Measurements from ENCODE around the gene PPIG.
A peak's percentile ranks its signal among the peaks of the same experiment; 100 is the strongest.
"Not testable (repeated sequence)": the region's sequence is repeated elsewhere in the genome, so short reads cannot be mapped to it uniquely, and the experiment has no call there.

The PPIG gene

DNA sequence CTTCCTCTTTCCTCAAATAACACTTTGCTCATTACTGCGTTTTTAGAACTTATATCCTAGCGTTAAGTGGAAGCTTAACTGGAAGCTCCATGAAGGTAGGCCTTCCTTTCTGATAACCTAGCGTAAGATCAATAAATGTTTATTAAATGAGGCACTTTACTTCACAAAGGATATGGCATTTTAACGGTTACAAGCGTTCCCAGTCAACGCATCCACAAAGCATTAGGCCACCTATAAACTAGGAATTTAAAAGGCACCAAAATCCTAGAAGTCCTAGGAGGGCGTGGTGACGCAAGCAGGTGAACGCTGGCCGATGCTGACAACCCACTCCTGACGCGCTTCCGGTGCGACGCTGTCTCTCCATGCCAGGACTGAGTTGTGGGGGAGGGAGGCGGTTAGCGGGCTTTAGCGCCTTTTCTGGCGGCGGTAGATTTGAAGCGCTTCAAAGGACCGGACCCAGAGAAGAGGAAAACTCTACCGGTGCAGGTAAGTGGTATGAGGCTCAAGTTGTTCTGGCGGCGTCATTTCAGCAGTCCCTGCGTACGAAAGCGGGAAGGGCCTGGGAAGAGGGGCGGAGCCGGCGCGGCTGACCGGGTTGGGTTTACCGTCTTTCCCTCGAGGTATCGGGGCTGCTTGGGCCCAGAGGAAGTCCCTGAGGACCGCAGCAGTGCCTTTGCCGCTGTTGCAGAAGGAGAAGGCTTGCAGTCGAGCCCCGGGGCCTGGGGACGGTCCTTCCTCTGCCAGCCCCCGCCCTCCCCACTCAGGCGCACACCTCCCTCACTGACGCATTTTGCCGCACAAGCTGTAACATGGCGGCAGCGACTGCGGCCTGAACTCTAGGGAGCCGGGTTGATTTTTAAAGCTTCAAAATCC is at the start of gene PPIG:
PPIG (plus strand) TSS at position 347 of the 873 bp plus-strand sequence. CDS start 19,691 bp downstream, outside the sequence.
- DNase-seq = peak; percentile 94

DNA sequence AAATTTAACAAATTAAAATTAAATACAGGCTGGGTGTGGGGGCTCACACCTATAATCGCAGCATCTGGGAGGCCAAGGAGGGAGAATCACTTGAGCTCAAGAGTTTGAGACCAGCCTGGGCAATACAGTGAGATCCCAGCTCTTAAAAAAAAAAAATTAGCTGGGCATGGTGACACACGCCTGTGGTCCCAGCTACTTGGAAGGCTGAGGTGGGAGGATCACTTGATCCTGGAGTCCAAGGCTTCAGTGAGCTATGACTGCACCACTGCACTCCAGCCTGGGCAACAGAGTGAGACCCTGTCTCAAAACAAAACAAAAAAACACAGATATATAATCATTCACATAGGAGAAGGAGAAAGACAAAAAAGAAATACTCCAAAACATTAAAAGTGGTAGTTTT is 44.7 kb upstream of the PPIG start:
- not testable (repeated sequence) for DNase-seq

DNA sequence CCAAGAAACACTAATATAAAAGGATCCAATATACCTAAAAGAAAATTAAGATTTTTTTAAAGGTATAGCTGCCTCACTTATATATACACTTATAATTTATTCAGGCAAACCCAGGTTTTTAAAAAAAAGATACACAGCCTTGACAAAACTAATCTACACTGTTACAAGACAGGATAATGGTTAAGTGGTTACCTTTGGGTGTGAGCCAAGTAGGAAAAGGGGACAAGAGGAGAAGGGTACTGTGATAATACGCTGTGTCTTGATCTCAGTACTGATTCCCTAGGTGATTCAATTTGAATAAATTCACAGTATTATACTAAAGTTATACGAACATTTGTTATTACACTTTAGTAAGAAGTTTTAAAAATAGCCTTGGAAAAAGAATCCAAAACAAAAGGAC is 44.0 kb upstream of the PPIG start:
- no peak for DNase-seq

DNA sequence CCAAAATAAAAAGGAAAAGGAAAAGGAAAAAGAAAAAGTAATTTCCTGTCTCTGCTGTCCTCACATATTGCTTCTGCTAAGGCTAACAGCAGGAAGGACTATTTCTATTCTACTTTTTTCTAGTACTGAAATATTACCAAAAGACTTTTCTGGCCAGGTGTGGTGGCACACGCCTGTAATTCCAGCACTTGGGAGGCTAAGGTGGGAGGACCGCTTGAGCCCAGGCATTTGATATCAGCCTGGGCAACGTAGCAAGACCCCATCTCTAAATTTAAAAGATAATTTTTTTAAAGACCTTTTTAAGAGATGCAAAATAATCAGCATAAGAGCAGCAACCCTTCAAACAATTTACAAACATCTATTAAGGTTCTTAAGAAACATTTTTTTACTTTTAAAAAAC is 41.7 kb upstream of the PPIG start:
- no peak for DNase-seq

DNA sequence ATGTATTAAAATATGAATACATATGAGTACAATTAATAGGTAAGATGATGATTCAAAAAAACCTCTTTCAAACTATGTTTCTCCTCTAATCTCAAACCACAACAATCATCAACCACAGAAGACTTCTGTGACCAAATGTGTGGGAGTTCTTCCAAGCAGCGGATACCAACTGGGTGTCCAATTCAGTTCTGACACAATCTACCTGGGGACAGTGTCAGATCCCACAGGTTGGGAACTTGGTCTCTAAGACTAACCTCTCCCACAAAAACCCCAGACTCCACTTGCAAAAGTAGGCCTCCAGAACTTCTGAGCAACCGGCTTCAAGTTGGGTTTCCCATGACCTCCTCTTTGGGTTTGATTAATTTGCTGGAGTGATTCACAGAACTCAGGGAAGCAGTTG is 37.4 kb upstream of the PPIG start:
- DNase-seq = no peak

DNA sequence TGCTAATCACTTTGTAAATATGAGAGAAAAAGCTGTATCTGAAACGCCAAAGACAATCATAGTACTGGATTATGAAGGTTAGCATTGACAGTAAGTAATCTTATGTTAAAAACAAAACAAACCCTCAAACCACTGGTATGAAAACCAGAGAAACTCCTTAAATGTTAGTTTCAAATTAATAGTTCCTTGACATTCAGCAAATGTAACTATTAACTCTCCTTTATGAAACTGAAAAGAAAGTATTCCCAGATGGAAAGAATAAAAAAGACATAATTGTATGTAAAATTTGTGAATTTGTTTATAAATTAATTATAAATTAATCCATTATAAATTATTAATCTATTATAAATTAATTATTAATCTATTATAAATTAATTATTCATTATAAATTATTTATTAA is 22.8 kb upstream of the PPIG start:
- DNase-seq = no peak

DNA sequence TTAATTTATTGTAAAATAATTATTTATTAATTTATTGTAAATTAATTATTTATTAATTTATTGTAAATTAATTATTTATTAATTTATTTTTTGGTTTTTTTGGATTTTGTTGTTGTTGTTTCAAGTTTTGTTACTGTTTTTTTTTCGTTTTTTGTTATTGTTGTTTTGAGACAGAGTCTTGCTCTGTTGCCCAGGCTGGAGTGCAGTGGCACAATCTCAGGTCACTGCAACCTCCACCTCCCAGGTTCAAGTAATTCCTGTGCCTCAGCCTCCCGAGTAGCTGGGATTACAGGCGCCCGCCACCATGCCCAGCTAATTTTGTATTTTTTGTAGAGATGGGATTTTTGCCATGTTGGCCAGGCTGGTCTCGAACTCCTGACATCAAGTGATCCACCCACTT is 22.1 kb upstream of the PPIG start:
- DNase-seq = not testable (repeated sequence)

DNA sequence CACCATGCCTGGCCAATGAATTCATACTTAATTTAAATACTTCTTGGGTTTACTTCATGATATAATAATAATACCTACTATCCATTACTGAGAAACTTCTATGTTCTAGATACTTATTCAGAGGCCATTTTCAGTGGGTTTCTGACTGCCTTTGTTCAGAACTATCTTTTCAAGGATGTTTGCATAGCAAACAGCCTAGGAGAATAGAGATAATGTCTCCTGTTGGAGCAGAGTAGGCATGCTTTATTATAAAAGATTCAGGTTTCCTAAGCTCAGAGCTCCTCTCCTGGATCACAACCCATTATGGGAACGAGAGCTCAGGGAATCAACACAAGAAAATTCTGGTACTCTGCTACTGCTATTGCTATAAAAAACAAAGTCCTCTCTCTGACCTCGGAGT is 21.6 kb upstream of the PPIG start:
- DNase-seq = no peak

DNA sequence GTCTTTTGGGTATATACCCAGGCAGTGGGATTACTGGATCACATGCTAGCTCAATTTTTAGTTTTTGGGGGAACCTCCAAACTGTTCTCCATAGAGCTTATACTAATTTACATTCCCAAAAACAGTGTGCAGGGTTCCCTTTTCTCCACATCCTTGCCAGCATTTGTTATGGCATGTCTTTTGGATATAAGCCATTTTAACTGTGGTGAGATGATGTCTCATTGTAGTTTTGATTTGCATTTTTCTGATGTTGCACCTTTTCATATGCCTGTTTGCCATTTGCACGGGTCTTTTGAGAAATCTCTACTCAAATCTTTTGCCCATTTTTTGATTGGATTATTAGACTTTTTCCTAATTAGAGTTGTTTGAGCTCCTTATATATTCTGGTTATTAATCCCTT is 18.5 kb upstream of the PPIG start:
- DNase-seq = no peak

DNA sequence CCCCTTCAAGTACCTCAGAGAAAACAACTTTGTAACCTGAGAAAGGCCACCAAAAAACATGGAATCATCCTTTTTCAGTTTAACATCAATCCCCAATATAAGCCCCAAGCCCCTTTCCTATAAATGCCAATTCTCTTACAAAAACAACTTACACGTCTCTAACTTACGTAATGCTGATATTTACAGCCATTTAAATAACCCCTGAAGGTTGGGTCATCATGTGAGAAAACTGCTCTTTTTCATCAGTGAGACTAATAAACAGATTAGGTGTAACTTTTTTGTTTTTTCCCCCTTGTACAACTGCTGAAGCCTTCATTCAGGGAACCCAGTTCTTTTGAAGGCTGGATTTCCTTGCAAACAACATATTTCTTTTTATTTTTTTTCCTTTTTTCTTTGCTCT is 14.2 kb upstream of the PPIG start:
- DNase-seq = no peak

DNA sequence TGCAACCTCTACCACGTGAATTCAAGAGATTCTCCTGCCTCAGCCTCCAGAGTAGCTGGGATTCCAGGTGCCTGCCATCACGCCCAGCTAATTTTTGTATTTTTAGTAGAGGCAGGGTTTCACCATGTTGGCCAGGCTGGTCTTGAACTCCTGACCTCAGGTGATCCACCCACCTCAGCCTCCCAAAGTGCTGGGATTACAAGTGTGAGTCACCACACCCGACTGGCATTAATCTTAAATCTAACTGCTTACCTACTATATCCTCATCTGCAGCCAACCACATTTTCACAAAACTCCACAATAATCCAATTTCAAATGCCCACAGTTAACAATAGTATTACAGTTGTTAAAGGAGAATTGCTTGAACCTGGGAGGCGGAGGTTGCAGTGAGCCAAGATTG is 13.4 kb upstream of the PPIG start:
- not testable (repeated sequence) for DNase-seq

DNA sequence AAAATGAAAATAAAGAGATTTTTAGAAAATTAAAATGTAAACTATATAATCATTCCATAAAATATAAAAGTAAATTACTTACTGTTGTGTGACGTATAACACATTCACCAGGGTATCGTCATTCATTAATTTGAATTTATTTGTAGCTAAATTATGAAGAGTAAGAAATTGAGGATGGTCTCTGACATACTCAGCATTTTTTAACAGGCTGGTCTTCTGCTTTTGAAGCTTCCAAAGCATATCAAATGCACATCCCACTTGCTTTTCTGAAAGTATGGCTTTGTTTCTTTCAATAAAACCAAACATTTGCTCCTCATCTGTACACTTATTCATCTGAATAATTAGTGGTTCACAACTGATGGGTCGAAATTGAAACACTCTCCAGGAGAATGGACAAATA is 12.6 kb upstream of the PPIG start:
- DNase-seq = no peak

DNA sequence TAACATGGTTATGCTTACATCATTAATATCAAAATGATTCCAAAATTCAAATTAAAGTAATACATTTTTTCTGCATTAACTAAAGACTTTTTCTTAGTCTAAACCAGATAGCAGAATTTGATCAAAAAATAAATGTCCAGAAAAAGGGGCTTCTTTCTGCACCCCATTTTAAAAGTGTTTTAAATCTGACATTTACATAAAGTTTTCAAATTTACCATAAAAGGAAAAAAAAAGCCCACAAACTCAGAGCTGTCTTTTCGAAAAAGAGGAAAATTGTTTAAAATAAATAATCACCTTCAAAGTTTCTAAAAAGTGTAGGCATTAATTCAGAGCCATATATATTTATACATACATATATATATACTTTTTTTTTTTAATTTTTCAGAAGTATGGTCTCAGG is 12.0 kb upstream of the PPIG start:
- DNase-seq = no peak

DNA sequence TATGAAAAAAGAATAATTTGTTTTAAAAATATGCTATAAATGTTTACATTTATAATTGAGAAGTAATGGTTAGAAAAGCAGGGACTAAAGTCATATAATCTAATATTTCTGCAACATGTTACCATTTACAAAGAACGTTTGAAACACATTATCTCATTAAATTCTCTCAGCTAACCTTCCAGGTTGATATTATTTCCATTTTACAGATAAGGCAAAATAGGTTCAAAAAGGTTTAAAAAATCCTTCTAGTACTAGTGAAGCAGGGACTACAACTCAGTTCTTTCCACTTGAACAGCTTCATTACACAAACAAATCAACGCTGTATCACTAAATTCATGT is 11.4 kb upstream of the PPIG start:
- DNase-seq = no peak

DNA sequence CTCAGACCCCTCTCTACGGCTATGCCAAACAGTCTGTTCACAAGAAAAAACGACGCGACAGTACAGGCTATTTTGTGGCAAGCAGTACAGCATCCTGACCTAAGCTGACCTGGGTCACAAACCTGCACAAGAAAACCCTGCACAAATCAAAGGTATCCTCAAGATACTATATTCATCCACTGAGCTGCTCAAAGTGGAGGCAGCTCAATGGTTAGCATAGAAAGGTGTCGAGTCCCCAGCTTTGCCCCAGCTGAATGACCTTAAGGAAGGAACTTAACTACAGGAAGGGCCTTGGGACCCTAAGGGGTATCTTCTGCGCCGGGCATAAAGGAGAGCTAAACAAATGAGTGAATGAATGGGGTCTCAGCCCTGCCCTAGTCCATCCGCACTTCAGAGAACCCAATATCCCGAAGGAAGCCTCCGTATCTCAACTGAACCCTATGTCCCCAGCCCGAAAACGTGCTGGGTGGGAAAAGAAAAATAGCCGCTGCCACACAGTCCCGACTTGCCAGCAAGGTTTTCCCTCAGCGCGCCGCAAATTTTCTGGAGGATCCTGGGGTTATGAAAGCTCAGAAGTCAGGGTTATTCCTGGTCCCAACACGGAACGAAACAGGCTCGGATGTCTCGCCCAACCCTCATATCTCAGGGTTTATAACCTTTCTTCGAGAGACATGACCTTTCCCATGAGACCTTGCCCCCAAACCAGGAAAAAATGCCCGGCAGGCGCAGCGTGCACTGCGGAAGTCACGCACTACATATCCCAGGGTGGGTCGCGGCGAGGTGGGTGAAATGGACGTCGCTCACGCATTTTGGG is 10.8 kb upstream of the PPIG start, which contains the start of gene FASTKD1:
FASTKD1 (minus strand) TSS at position 706 of the 814 bp plus-strand sequence. CDS start 1,836 bp downstream, outside the sequence.
- peak; percentile 88 for DNase-seq

DNA sequence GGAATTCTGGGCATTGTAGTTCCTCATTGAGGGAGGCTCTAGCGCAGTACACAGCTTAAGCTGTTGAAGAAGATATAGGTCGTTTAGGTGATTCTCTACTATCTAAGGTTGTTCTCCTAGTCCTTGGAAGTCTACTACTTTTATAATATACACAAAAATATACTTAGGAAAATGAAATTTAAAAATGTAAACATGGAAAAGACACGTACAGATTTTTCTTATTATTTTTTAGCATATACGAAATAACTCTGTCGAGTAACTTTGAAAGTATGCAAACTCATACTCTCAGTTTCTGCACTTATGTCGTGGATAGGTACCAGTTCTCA is 10.2 kb upstream of the PPIG start:
- no peak for DNase-seq

DNA sequence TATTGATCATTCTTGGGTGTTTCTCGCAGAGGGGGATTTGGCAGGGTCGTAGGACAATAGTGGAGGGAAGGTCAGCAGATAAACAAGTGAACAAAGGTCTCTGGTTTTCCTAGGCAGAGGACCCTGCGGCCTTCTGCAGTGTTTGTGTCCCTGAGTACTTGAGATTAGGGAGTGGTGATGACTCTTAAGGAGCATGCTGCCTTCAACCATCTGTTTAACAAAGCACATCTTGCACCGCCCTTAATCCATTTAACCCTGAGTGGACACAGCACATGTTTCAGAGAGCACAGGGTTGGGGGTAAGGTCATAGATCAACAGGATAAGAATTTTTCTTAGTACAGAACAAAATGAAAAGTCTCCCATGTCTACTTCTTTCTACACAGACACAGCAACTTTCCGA is 9.6 kb upstream of the PPIG start:
- not testable (repeated sequence) for DNase-seq

DNA sequence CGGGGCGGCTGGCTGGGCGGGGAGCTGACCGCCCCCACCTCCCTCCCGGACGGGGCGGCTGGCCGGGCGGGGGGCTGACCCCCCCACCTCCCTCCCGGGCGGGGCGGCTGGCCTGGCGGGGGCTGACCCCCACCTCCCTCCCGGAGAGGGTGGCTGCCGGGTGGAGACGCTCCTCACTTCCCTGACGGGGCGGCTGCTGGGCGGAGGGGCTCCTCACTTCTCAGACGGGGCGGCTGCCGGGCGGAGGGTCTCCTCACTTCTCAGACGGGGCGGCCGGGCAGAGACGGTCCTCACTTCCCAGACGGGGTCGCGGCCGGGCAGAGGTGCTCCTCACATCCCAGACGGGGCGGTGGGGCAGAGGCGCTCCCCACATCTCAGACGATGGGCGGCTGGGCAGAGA is 8.9 kb upstream of the PPIG start:
- DNase-seq = not testable (repeated sequence)

DNA sequence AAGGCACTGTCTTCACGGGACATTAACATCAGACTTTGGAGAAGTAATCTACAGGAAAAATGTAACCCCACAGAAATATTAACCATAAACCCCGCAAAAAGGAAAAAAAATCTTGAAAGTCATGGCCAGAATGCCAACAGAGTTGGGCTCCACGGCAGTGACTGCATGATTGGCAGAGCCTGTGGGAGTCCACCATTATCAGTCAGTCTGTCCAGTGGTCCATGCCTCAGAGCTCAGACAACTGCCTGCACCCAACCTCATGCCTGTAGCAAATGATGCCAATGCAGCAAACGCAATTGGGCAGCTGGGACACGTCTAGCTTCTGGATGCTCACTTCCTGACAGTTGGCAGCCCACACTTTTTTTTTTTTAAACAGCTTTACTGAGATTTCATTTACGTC is 5.1 kb upstream of the PPIG start:
- no peak for DNase-seq

DNA sequence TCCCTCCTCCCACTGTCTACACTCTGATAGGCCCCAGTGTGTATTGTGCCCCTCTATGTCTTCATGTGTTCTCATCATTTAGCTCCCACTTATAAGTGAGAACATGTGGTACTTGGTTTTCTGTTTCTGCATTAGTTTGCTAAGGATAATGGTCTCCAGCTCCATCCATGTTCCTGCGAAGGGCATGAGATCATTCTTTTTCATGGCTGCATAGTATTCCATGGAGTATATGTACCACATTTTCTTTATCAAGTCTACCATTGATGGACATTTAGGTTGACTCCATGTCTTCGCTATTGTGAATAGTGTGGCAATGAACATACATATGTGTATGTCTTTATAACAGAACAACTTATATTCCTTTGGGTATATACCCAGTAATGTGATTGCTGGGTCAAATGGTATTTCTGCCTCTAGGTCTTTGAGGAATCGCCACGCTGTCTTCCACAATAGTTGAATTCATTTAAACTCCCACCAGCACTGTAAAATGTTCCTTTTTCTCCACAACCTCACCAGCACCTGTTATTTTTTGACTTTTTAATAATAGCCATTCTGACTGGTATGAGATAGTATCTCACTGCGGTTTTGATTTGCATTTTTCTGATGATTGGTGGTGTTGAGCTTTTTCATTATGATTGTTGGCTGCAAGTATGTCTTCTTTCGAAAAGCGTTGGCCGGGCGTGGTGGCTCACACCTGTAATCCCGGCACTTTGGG is 1.4 kb upstream of the PPIG start:
- not testable (repeated sequence) for DNase-seq

DNA sequence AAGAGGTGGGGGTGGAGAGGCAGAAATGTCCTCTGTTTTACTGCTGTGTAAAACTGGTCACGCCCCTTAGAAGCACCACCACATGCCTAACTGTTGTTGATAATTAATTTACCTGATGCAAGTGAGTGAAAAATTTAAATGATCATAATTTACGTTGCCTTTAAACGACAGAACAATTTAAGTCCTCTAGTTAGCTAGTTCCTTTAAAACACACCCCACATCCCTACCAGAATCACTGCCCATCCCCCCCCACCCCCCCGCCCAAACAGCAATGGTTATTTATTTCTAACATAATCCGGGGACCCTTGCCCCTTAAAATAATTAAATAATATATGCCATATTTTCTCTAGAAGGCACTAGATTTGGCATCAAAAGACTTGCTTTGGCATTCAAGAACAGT is 633 bp upstream of the PPIG start:
- DNase-seq = no peak

DNA sequence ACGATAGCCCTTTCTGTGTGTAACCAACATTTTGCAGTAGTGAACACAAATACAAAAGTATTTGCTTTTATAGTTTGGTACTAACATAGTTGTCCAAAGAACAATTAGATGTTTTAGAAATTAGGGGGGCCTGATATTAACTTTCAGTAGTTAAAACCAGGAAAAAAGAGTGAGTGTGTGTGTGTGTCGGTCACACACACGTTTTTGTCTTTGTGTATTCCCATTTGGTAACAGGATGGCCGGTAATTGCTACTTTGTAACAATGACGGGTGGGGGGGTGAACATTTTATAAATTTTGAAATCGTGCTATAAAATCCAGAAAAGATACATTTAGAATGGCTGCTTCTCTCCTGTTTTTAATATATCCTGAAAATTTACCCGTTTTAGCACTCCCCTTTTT is 1.5 kb downstream of the PPIG start:
- DNase-seq = no peak

DNA sequence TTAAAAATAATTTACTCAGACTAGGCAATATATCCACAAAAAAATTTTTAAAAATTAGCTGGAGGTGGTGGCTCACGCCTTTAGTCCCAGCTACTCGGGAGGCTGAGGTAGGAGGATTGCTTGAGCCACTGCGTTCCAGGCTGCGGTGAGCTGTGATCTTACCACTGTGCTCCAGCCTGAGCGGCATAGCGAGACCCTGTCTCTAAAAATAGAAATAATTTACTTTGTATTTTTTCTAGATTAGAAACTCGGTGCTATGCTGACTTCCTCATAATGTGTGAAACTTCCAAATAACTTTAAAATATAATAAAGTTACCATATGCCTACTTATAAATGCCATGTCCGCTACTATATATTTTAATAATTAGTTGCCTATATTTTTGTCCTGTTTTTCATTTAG is 6.7 kb downstream of the PPIG start:
- no peak for DNase-seq

DNA sequence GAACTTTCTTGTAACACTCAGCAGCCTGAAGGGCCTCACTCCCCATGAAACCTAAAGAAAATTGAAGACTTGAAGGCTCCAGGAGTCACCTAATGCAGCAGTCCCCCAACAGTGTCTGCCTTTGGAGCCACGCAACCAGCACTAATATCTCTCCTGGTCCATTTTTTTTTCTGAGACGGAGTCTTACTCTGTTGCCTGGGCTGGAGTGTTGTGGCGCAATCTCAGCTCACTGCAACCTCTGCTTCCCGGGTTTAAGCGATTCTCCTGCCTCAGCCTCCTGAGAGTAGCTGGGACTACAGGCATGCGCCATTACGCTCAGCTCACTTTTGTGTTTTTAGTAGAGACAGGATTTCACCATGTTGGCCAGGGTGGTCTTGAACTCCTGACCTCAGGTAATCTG is 12.4 kb downstream of the PPIG start:
- not testable (repeated sequence) for DNase-seq
